Activated T-helper 1 cell treated with anti-CD3 and anti-CD28 coated beads, Interleukin-12 subunit alpha, Interleukin-12 subunit beta, Interleukin-2, Interleukin-4 antibody, amounts not matched to agents 30 ng/mL and 10 ng/mL and 1 ng/mL, durations not matched to agents 14 hours and 24 hours and 36 hours (primary cell): ENCODE measurements around the gene SMIM22. TPM values are rescaled to one million over a fixed set of nuclear protein-coding genes. Genes with fewer than 3 reads are reported as not detected.

Source experiments
- DNase-seq: peaks from one replicate; pipeline ENCODE4 v3.0.0; 2021; ENCODE audit warnings: low spot score
- H3K27ac Mint-ChIP-seq: one replicate; pipeline ENCODE4 v1.8.0; 2021; ENCODE audit warnings: mild to moderate bottlenecking, mixed read lengths
- H3K27me3 Mint-ChIP-seq: one replicate; pipeline ENCODE4 v1.8.0; 2022; ENCODE audit warnings: mild to moderate bottlenecking, moderate library complexity, mixed read lengths; ENCODE audit not compliant: insufficient read depth
- H3K36me3 Mint-ChIP-seq: one replicate; pipeline ENCODE4 v1.8.0; 2021; ENCODE audit warnings: low read depth, mixed read lengths
- H3K4me1 Mint-ChIP-seq: one replicate; pipeline ENCODE4 v1.8.0; 2021; ENCODE audit warnings: low read depth, mixed read lengths
- H3K4me3 Mint-ChIP-seq: one replicate; pipeline ENCODE4 v1.8.0; 2021; ENCODE audit warnings: mild to moderate bottlenecking, moderate library complexity, mixed read lengths
- H3K9me3 Mint-ChIP-seq: one replicate; pipeline ENCODE4 v1.8.0; 2021; ENCODE audit warnings: mixed read lengths
- intact Hi-C: fragments of 100-400 bp; cut with micrococcal nuclease; formaldehyde crosslinking; loops from one replicate; pipeline ENCODE4 v1.15.1; 2024
- total RNA-seq: library from RNA; stranded (reverse); gene quantifications from 2 replicates; pipeline ENCODE4 v1.2.3, GENCODE V29; 2022

Gene SMIM22
- total RNA-seq, 1 donor from 2014 or later, result not detected

DNA sequence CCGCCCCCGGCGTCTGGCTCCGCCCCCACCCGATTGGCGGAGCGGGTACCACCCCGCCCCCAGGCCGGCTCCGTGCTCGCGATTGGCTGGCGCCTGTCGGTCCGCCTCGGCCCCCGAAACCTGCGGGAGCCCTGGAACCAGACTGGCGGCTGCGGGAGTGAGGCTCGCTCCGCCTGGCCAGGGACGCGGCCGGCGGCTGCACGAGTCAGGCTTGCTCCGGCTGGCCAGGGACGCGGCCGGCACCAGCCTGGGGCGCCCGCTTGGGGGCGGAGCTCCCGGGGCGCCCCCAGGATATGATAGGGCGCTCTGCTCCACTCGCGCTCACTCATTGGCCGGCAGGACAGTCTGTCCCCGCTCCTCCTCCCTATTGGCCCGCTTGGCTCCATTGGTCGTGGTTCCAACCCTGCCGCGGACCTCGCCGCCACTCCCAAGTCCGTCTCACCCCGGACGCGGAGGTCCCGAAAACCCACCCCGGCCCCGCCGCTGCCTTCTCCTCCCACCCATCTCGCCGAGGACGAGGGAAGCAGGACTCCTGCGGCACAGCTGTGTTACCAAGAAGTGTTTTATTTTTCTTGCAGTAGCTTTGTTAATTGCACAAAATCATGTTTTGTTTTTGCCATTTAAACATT, 7.6 kb downstream of the SMIM22 start:
- Mint-ChIP-seq H3K9me3 (no peaks in the 10 kb centered on the region), H3K4me1 (peaks cover 9% of the 10 kb centered on the region), H3K4me3 (peak overlapping the region; percentile 80), H3K36me3 (peaks cover 17% of the 10 kb centered on the region), H3K27ac (no peak overlapping the region), H3K27me3 (no peaks in the 10 kb centered on the region)
- intact Hi-C loops, result loop anchor here (1.0 to 2.0 kb wide), 9 partner anchors 34 to 296 kb away; partner anchors contain the start of genes ALG1, ANKS3, DNAAF8 and GLYR1
- peak; percentile 89 for DNase-seq

DNA sequence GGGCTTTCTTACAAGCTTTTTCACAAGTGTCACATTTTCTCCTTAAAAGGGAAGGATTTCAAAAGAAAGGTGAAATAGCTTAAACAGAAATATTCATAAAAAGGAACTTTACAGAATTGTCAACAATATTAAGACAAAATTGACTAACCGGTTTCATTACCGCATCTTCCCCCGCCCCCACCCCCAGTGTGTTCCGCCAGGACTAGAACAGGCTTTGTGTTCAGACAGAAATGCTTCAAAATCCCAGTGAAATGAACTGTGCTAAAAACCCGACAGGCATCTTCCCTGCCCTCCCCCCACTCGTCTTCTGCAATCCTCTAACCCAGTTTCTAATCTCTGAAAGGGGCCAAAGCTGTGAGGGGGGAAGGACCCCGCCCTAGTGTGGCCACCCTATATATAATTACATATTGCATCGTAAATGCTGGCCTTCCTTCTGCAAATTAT, 8.3 kb downstream of the SMIM22 start:
- H3K27me3 Mint-ChIP-seq, result no peaks in the 10 kb centered on the region

DNA sequence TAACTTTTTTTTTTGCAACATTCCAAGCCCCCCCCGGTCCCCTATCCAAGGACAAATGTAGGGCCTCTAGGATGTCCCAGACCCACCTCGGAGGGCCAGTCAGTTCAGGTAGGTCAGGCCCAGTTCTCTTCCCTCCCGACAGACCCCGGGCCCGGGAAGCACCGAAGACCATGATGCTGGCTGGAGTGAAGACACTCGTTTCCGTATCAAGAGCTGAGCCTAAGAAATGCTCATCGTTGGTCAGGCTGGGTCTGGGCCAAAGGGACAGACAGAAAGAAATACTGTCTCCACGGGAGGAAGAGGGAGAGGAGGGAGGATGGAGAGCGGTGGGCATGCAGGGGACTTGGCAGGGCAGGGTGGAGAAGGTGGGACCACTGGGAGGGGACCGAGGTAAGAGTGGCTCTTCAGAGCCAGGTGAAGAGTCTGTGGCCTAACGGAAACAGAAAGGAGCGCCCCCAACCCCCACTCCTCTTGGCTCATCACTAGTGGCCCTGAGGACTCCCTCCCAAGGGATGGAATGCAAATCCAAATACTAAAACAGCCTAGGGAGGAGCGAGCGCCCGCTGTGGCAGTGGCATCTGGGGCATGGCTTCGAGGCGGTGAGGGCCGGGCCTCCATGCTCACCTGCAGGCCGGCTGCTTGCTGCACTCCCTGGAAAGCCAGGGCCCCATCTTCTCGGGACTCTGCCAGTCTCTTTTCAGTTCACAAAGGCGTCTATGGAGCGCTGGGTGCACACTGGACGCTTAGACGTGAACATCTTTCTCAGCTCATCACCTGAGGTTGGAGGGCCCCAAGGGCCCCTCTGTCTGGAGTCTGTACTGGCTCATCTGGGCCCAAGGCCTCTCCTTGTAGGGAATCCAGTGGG, 9.0 kb downstream of the SMIM22 start:
- intact Hi-C loops, result loop anchor here (2.0 kb wide), 4 partner anchors 111 to 295 kb away; partner anchors contain the start of genes ALG1, MGRN1 and NUDT16L1
- Mint-ChIP-seq H3K27me3 (no peaks in the 10 kb centered on the region), H3K4me3 (peak overlapping the region; percentile 51), H3K9me3 (no peaks in the 10 kb centered on the region), H3K4me1 (peaks cover 9% of the 10 kb centered on the region), H3K27ac (no peak overlapping the region), H3K36me3 (peaks cover 21% of the 10 kb centered on the region)
- DNase-seq, result no peak

More for the DNA sequence above, 8.3 kb downstream of the SMIM22 start:
- peaks cover 17% of the 10 kb centered on the region for H3K36me3 Mint-ChIP-seq
- no peaks in the 10 kb centered on the region for H3K9me3 Mint-ChIP-seq
- H3K4me1 Mint-ChIP-seq, result peaks cover 9% of the 10 kb centered on the region
- no peak overlapping the region for H3K27ac Mint-ChIP-seq
- intact Hi-C loops, result loop anchor here (2.0 kb wide), 4 partner anchors 111 to 295 kb away; partner anchors contain the start of genes ALG1, MGRN1 and NUDT16L1
- no peak for DNase-seq
- H3K4me3 Mint-ChIP-seq, result peak overlapping the region; percentile 80

DNA sequence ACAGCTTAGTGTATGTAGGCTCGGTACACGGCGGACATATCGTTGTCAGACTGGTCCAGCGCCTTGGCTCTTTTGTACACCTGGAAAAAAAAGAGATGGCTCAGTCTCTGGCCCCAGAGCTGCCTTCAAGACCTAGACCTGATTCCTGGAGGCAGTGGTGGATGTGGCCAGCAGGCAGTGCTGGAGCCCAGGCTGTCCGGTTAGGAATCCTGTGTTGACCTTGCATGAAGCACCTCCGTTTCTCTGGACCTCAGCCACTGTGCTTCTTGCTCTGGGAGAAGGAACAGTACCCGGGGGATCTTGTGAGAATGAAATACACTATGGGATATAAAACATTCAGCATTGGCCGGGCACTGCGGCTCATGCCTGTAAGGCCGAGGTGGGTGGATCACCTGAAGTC, 10.1 kb downstream of the SMIM22 start:
- Mint-ChIP-seq H3K27me3 (no peaks in the 10 kb centered on the region), H3K9me3 (no peaks in the 10 kb centered on the region), H3K27ac (no peak overlapping the region), H3K36me3 (peaks cover 21% of the 10 kb centered on the region), H3K4me1 (peaks cover 9% of the 10 kb centered on the region), H3K4me3 (no peak overlapping the region)
- intact Hi-C loops, result no loop called here
- no peak for DNase-seq

DNA sequence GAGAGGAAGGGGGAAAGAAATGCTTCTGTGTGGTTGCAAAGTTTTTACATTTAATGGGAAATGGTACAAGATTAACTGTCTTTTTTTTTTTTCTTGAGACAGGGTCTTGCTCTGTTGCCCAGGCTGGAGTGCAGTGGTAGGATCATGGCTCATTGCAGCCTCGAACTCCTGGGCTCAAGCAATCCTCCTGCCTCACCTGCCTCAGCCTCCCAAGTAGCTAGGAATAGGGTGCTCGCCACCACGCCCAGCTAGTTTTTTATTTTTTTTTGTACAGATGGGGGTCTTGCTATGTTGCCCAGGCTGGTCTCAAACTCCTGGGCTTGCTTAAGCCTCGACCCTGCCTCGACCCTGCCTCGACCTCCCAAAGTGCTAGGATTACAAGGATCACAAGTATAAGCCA, 11.1 kb downstream of the SMIM22 start:
- Mint-ChIP-seq H3K27me3 (no peaks in the 10 kb centered on the region), H3K36me3 (peaks cover 21% of the 10 kb centered on the region), H3K27ac (no peak overlapping the region), H3K9me3 (no peaks in the 10 kb centered on the region), H3K4me3 (no peak overlapping the region), H3K4me1 (peaks cover 9% of the 10 kb centered on the region)
- intact Hi-C loops, result no loop called here
- no peak for DNase-seq

DNA sequence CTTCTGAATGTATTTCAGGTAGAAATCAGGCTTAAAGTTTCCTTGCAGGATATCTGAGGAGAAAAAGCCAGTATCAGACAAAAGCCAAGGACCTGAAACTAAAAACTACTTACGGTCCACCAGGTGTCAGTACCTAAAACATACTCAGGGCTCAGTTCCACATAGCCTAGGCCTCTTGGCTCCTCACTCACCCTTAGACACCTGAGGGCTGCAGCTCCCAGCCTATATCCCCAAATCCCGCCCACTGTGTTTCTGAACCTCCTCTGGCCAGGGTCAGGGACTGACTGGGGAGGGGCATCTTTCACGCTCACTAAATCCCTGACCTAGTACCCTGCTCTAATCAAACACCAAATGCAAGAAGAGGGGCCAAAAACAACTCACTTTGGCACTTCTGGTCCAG, 16.1 kb downstream of the SMIM22 start:
- H3K27me3 Mint-ChIP-seq, result no peaks in the 10 kb centered on the region
- no peak overlapping the region for H3K27ac Mint-ChIP-seq
- no peaks in the 10 kb centered on the region for H3K4me1 Mint-ChIP-seq
- peaks cover 32% of the 10 kb centered on the region for H3K36me3 Mint-ChIP-seq
- no peak for DNase-seq
- no peaks in the 10 kb centered on the region for H3K9me3 Mint-ChIP-seq
- H3K4me3 Mint-ChIP-seq, result no peak overlapping the region
- intact Hi-C loops, result no loop called here

DNA sequence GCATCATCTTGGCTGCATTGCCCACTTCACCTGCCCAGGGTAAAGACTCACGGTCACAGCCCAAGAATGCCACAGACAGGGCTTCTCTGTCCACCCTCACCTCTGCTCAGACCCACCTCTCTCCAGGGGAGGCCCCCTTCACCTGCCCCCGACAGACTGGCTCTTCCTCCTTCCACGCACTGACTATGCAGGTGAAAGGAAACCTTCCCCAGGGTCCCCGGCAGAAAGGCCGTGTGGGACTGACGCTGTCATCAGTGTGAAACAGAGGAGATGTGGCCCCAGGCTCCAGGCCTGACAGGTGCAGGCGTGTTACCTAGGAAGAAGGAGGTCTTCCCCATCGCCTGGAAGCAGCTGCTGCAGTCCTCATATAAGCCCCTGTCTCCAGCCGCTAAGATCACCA, 16.6 kb downstream of the SMIM22 start:
- H3K27me3 Mint-ChIP-seq, result no peaks in the 10 kb centered on the region
- H3K4me1 Mint-ChIP-seq, result no peaks in the 10 kb centered on the region
- H3K36me3 Mint-ChIP-seq, result peaks cover 35% of the 10 kb centered on the region
- intact Hi-C loops, result no loop called here
- no peak overlapping the region for H3K4me3 Mint-ChIP-seq
- no peaks in the 10 kb centered on the region for H3K9me3 Mint-ChIP-seq
- no peak for DNase-seq
- H3K27ac Mint-ChIP-seq, result no peak overlapping the region

DNA sequence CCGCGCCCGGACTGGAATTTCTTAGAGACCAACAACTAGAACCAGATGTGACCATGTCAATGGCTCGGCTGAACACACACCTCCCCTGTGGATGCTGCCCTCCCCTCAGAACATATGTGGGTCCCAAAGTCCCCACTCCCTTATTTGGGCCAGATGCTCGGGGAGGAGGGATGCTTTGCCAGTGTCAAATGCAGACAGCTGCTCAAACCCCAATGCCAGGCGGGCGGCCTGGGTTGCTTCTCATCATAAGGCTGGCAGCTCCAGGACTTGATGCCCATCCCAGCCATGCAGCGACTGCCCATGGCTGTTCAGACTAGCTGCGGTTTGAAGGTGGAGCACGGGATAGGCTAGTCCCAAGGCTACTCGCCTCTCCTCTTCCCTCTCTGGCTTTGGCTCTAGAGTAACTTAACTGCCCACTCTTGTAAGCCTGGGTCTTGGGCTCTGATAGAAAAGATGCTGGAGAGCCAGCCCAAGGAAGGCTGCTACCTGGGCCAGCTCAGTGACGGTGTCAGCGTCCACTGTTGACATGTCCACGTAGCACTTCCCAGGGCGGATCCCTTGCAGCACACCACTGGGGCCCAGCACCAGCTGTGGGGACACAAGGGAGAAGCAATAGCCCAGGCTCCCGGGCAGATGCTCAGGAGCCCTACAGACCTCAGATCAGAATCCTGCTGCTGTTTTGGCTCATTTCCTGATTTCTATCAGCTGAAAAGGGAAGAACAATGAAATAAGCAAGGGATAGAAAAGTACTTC, 18.3 kb downstream of the SMIM22 start:
- no peak overlapping the region for H3K4me3 Mint-ChIP-seq
- no peaks in the 10 kb centered on the region for H3K27me3 Mint-ChIP-seq
- H3K27ac Mint-ChIP-seq, result no peak overlapping the region
- no peaks in the 10 kb centered on the region for H3K9me3 Mint-ChIP-seq
- no peak for DNase-seq
- H3K4me1 Mint-ChIP-seq, result no peaks in the 10 kb centered on the region
- intact Hi-C loops, result no loop called here
- H3K36me3 Mint-ChIP-seq, result peaks cover 35% of the 10 kb centered on the region

DNA sequence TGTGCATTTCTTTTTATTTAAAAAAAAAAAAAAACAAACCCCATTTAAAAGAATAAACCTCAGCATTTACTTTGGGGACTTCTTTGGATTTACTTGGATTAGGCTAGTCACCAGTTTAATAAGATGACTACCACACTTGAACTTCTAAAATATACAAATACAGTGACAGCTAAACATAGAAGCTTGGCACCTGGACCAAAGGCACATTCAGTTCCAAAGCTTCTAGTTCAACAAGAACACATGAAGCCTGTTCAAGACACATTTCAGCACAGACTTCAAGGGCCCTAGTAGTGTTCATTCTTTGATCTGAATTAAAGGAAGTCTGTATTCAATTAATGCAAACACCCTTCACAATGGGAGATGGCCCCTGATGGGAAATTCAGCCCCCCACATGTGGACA, 18.9 kb downstream of the SMIM22 start:
- Mint-ChIP-seq H3K27ac (no peak overlapping the region), H3K36me3 (peaks cover 36% of the 10 kb centered on the region), H3K4me3 (no peak overlapping the region), H3K9me3 (no peaks in the 10 kb centered on the region), H3K27me3 (no peaks in the 10 kb centered on the region), H3K4me1 (no peaks in the 10 kb centered on the region)
- intact Hi-C loops, result no loop called here
- DNase-seq, result no peak

DNA sequence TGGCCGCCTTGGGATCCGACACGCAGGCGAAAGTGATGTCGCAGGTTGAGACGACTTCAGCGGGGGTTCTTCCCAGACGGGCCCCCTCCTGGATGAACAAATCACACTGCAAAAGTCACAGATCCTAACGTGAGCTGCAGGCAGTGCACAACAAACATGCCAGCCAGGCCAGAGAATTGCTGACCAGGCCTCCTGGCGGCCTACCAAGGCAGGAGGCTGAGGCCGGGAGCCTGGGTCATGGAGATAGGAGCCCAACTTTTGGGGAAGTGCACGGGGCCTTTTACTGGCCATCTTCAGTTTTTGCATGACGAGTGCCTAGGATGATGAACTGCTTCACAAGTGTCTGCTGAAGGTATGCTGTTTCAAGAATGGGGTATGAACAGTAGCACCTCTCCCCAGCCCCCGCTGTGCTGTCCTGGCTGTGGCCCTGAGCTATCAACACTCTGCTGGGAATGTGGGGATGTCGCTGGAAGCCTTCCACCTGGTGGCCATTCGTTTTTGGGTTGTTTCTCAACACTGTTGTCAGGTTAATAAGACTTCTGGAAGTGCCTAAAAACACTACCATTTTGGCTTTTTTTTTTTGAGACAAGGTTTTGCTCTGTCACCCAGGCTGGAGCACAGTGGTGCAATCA, 19.5 kb downstream of the SMIM22 start:
- Mint-ChIP-seq H3K27ac (no peak overlapping the region), H3K4me1 (no peaks in the 10 kb centered on the region), H3K27me3 (no peaks in the 10 kb centered on the region), H3K4me3 (no peak overlapping the region), H3K36me3 (peaks cover 38% of the 10 kb centered on the region), H3K9me3 (no peaks in the 10 kb centered on the region)
- intact Hi-C loops, result no loop called here
- DNase-seq, result no peak

DNA sequence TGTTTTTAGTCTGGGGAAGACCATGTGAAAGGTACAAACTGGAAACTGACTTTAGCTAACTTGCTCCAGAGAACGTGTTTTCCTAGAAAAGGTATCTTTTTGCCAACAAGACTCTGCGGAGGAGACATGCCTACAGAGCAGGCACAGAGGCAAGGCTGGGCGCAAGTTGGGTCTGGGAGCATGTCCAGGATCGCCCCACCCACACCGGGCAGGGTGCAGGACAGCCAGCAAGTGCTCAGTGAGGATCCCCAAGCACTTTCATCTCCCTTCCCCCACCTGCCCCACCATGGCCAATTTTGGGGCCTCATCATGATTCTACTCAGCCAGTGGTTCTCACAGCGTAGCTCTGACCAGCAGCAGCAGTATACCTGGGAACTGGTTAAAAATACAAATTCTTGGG, 25.5 kb downstream of the SMIM22 start:
- H3K9me3 Mint-ChIP-seq, result no peaks in the 10 kb centered on the region
- no peak for DNase-seq
- no peaks in the 10 kb centered on the region for H3K27me3 Mint-ChIP-seq
- intact Hi-C loops, result no loop called here
- H3K4me3 Mint-ChIP-seq, result no peak overlapping the region
- H3K36me3 Mint-ChIP-seq, result peaks cover 44% of the 10 kb centered on the region
- H3K27ac Mint-ChIP-seq, result no peak overlapping the region
- no peaks in the 10 kb centered on the region for H3K4me1 Mint-ChIP-seq

DNA sequence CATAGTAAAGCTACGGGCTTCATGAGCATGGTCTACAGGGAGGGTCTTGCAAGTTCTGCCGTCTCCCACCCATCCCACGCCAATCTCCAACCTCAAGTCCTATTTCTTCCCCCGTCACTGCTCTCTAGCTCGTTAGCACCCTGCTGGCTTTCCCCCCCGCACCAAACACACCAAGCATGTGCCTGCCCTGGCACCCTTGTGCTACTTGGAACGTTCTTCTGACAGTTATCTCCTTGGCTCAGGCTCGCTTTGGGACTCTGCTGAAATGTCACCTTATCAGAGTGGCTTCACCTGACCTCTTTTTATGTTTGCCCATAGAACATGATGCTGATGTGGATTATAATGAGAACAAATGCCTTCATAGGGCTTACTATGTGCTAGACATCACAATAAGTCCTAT, 30.0 kb downstream of the SMIM22 start:
- Mint-ChIP-seq H3K27ac (no peak overlapping the region), H3K9me3 (no peaks in the 10 kb centered on the region), H3K4me3 (no peak overlapping the region), H3K4me1 (no peaks in the 10 kb centered on the region), H3K36me3 (peaks cover 44% of the 10 kb centered on the region), H3K27me3 (no peaks in the 10 kb centered on the region)
- no peak for DNase-seq
- intact Hi-C loops, result no loop called here
